Neural progenitor cell (in vitro differentiated cells): ENCODE results near the gene TBL2. TPM values are rescaled to one million over a fixed set of nuclear protein-coding genes. Genes with fewer than 3 reads are reported as not detected.
"Not testable (repeated sequence)": the region's sequence is repeated elsewhere in the genome, so short reads cannot be mapped to it uniquely, and the experiment has no call there.

Experiments
- DNase-seq: peaks from one replicate; pipeline ENCODE4 v3.0.0-alpha.2; 2016; ENCODE audit warnings: low spot score
- H2AFZ ChIP-seq: fragments of 200-600 bp; sonication (generic); replicated peaks from 2 replicates; pipeline ENCODE4 v1.6.1; 2016; ENCODE audit warnings: antibody characterized with exemption
- H3F3A ChIP-seq: fragments of 200-600 bp; sonication (generic); 2 replicates; pipeline ENCODE4 v1.6.1; 2016; ENCODE audit warnings: antibody characterized with exemption, low read depth
- H3K27ac ChIP-seq: fragments of 200-600 bp; sonication (generic); 2 replicates; pipeline ENCODE4 v1.5.1; 2016; ENCODE audit warnings: mild to moderate bottlenecking
- H3K27me3 ChIP-seq: fragments of 200-600 bp; sonication (generic); 2 replicates; pipeline ENCODE4 v1.6.1; 2016; ENCODE audit warnings: mild to moderate bottlenecking, moderate library complexity
- H3K36me3 ChIP-seq: fragments of 200-600 bp; sonication (generic); 2 replicates; pipeline ENCODE4 v1.5.1; 2016
- H3K4me1 ChIP-seq: fragments of 200-600 bp; sonication (generic); 2 replicates; pipeline ENCODE4 v1.6.1; 2016; ENCODE audit warnings: mixed run types
- H3K4me2 ChIP-seq: fragments of 200-600 bp; sonication (generic); 2 replicates; pipeline ENCODE4 v1.6.1; 2016
- H3K4me3 ChIP-seq: fragments of 200-600 bp; sonication (generic); 2 replicates; pipeline ENCODE4 v1.5.1; 2016
- H3K79me2 ChIP-seq: fragments of 200-600 bp; sonication (generic); 2 replicates; pipeline ENCODE4 v1.6.1; 2016; ENCODE audit warnings: low read depth
- H3K9ac ChIP-seq: fragments of 200-600 bp; sonication (generic); 2 replicates; pipeline ENCODE4 v1.6.1; 2016
- H3K9me3 ChIP-seq: fragments of 200-600 bp; sonication (generic); 2 replicates; pipeline ENCODE4 v1.5.1; 2016; ENCODE audit warnings: low read depth
- H4K20me1 ChIP-seq: fragments of 200-600 bp; sonication (generic); 2 replicates; pipeline ENCODE4 v1.6.1; 2016; ENCODE audit warnings: low read depth
- H3K27ac Mint-ChIP-seq: 3 replicates; pipeline ENCODE4 v1.8.0; 2021; ENCODE audit warnings: mixed read lengths
- H3K27me3 Mint-ChIP-seq: 2 replicates; pipeline ENCODE4 v1.8.0; 2022; ENCODE audit warnings: low read depth, mild to moderate bottlenecking, inconsistent platforms, moderate library complexity, mixed read lengths; ENCODE audit not compliant: insufficient read depth
- H3K36me3 Mint-ChIP-seq: 3 replicates; pipeline ENCODE4 v1.8.0; 2021; ENCODE audit warnings: mixed read lengths
- H3K4me1 Mint-ChIP-seq: 3 replicates; pipeline ENCODE4 v1.8.0; 2021; ENCODE audit warnings: mixed read lengths
- H3K4me3 Mint-ChIP-seq: 3 replicates; pipeline ENCODE4 v1.8.0; 2021; ENCODE audit warnings: mild to moderate bottlenecking, moderate library complexity, mixed read lengths
- H3K9me3 Mint-ChIP-seq: 3 replicates; pipeline ENCODE4 v1.8.0; 2020; ENCODE audit warnings: mixed read lengths
- EZH2 ChIP-seq: fragments of 200-600 bp; sonication (generic); IDR thresholded peaks from 2 replicates; pipeline ENCODE4 v1.6.1; 2017; ENCODE audit warnings: antibody characterized with exemption, mild to moderate bottlenecking, moderate library complexity
- EZH2phosphoT487 ChIP-seq: fragments of 200-600 bp; sonication (generic); IDR thresholded peaks from 2 replicates; pipeline ENCODE4 v1.6.1; 2017; ENCODE audit warnings: antibody characterized with exemption
- total RNA-seq: library from RNA; depleted of rRNA; stranded (reverse); fragments of >200 nt; gene quantifications from 2 replicates; pipeline ENCODE4 v1.2.3, GENCODE V29; 2015; ENCODE audit warnings: low replicate concordance
- TF ChIP-seq, protein P1 (sequence below): fragments of 200-600 bp; sonication (generic); IDR thresholded peaks from 2 replicates; pipeline ENCODE4 v1.5.1; 2017; ENCODE audit warnings: antibody characterized with exemption, mild to moderate bottlenecking

The TBL2 gene
- total RNA-seq, 1 donor from 2014 or later: 29.0 TPM

DNA sequence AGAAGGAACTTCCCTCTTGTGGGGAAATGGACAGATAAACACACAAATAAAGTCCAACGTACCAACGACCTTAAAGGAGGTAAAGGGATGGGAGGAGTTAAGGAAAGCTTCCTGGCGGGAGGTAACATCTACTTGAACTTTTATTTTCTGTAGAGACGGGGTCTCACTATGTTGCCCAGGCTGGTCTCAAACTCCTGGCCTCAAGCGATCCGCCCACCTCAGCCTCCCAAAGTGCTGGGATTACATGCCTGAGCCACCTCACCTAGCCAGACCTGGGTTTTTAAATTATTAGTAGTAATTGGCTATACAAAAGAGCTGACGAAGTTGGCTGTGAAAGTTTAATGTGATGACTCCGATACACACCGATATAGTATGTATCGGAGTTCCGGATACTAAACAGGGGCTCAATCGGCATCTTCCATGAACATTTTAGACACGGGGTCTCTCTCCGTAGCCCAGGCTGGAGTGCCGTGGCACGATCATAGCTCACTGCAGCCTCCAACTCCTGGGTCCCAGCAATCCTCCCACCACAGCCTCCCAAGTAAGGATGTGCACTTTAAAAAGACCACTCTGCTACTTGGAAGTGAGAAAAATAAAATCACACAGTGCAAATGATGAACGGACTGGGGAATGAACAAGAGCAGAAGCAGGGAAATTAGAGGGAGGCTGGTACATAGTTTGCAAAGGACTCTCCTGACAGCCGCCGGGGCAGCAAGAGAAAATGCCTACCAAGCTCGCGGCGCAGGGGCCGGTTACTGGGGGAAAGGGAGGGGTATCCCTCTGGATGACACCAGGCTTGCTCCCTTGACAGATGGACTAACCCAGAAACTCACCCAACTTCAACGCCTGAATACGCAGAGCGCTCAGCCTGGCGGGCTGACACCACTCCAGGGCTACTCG is 21.9 kb downstream of the TBL2 start:
- TF ChIP-seq, protein P1, sequence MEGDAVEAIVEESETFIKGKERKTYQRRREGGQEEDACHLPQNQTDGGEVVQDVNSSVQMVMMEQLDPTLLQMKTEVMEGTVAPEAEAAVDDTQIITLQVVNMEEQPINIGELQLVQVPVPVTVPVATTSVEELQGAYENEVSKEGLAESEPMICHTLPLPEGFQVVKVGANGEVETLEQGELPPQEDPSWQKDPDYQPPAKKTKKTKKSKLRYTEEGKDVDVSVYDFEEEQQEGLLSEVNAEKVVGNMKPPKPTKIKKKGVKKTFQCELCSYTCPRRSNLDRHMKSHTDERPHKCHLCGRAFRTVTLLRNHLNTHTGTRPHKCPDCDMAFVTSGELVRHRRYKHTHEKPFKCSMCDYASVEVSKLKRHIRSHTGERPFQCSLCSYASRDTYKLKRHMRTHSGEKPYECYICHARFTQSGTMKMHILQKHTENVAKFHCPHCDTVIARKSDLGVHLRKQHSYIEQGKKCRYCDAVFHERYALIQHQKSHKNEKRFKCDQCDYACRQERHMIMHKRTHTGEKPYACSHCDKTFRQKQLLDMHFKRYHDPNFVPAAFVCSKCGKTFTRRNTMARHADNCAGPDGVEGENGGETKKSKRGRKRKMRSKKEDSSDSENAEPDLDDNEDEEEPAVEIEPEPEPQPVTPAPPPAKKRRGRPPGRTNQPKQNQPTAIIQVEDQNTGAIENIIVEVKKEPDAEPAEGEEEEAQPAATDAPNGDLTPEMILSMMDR: no peak
- TF ChIP-seq EZH2: no peak
- no peak for TF ChIP-seq EZH2phosphoT487
- Histone ChIP-seq H3K4me1 (no peaks in the 10 kb centered on the region), H4K20me1 (peaks cover 16% of the 10 kb centered on the region), H3K9ac (peak overlapping the region; percentile 75), H3K9me3 (no peaks in the 10 kb centered on the region), H2AFZ (no peak overlapping the region), H3K79me2 (peaks cover 54% of the 10 kb centered on the region), H3K27ac (peak overlapping the region; percentile 78), H3K27me3 (peaks cover 25% of the 10 kb centered on the region), H3K4me2 (peak overlapping the region; percentile 89), H3F3A (peaks cover 23% of the 10 kb centered on the region), H3K4me3 (peak overlapping the region; percentile 87), H3K36me3 (peaks cover 3% of the 10 kb centered on the region)
- H3K4me1 Mint-ChIP-seq: peaks cover 20% of the 10 kb centered on the region
- peak overlapping the region; percentile 94 for H3K4me3 Mint-ChIP-seq
- peaks cover 10% of the 10 kb centered on the region for H3K27me3 Mint-ChIP-seq
- DNase-seq: no peak
- peaks cover 5% of the 10 kb centered on the region for H3K36me3 Mint-ChIP-seq
- H3K9me3 Mint-ChIP-seq: no peaks in the 10 kb centered on the region
- peak overlapping the region; percentile 90 for H3K27ac Mint-ChIP-seq

DNA sequence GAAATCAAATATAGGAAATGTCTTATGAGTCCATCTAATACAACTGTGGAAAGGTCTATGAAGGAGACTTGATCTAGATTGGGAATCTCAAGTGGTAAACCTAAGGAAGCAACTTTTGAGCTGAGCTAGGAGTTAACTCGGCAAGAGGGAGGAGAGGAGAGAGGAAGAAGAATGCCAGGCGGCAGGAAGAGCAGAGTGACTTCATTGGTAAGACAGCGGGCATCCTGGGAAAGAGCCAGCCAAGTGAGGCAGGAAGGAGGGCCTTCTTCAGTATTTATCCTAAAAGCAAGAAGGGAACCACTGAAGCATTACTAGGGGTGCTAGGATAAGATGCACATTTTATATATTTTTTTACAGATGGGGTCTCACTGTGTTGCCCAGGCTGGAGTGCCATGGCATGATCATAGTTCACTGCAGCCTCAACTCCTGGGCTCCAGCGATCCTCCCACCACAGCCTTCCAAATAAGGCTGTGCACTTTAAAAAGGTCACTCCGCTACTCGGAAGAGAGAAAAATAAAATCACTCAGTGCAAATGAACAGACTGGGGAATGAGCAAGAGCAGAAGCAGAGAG is 22.9 kb downstream of the TBL2 start:
- Mint-ChIP-seq H3K27ac (no peak overlapping the region), H3K4me1 (peaks cover 19% of the 10 kb centered on the region), H3K36me3 (peaks cover 8% of the 10 kb centered on the region), H3K4me3 (peak overlapping the region; percentile 94), H3K27me3 (peaks cover 7% of the 10 kb centered on the region), H3K9me3 (no peaks in the 10 kb centered on the region)
- Histone ChIP-seq H3F3A (peaks cover 23% of the 10 kb centered on the region), H3K4me2 (no peak overlapping the region), H3K36me3 (peaks cover 9% of the 10 kb centered on the region), H3K4me1 (no peaks in the 10 kb centered on the region), H3K9ac (no peak overlapping the region), H3K79me2 (peaks cover 60% of the 10 kb centered on the region), H3K4me3 (no peak overlapping the region), H3K27me3 (peaks cover 20% of the 10 kb centered on the region), H4K20me1 (peaks cover 16% of the 10 kb centered on the region), H3K27ac (no peak overlapping the region), H3K9me3 (no peaks in the 10 kb centered on the region), H2AFZ (no peak overlapping the region)
- no peak for DNase-seq
- TF ChIP-seq EZH2phosphoT487 (no peak), EZH2 (no peak)

DNA sequence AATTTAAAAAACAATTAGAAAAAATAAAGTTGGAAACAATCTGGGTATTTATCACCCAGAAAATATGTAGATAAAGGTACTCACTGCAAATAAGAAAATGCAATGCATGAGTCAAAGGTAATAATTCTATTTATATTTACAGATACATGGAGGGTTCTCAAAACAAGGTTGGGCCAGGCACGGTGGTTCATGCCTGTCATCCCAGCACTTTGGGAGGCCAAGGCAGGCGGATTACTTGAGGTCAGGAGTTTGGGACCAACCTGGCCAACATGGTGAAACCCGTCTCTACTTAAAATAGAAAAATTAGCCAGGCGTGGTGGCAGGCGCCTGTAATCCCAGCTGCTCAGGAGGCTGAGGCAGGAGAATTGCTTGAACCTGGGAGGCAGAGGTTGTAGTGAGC is 28.3 kb downstream of the TBL2 start:
- DNase-seq, H3F3A ChIP-seq, H3K27ac ChIP-seq, H3K4me1 Mint-ChIP-seq, H3K9me3 ChIP-seq, H4K20me1 ChIP-seq, H3K27ac Mint-ChIP-seq, H3K4me3 Mint-ChIP-seq, H3K9me3 Mint-ChIP-seq, H2AFZ ChIP-seq, H3K27me3 Mint-ChIP-seq, H3K4me2 ChIP-seq, H3K4me1 ChIP-seq, H3K9ac ChIP-seq, H3K36me3 ChIP-seq, H3K27me3 ChIP-seq, H3K4me3 ChIP-seq: not testable (repeated sequence)
- H3K79me2 ChIP-seq: peaks cover 84% of the 10 kb centered on the region
- peaks cover 19% of the 10 kb centered on the region for H3K36me3 Mint-ChIP-seq

DNA sequence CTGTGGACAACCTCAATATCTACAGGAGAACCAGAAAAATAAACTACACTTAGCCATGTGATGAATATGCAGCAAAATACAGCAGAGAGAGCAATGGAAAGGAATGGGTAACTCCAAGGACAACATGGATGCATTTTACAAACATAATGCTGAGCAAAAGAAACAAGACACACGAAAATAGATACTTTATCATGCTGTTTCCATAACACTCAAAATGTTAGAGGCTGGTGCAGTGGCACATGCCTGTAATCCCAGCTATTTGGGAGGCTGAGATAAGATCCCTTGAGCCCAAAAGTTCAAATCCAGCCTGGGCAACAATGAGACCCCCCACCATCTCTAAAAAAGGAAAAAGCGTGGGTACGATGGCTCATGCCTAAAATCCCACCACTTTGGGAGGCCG is 29.2 kb downstream of the TBL2 start:
- H3K36me3 ChIP-seq: peaks cover 9% of the 10 kb centered on the region
- H3K4me3 ChIP-seq: no peak overlapping the region
- peaks cover 2% of the 10 kb centered on the region for H3K27me3 Mint-ChIP-seq
- H3K4me2 ChIP-seq: no peak overlapping the region
- no peak overlapping the region for H2AFZ ChIP-seq
- DNase-seq: no peak
- peaks cover 5% of the 10 kb centered on the region for H3F3A ChIP-seq
- peaks cover 84% of the 10 kb centered on the region for H3K79me2 ChIP-seq
- peaks cover 2% of the 10 kb centered on the region for H3K4me1 Mint-ChIP-seq
- TF ChIP-seq EZH2 (no peak), EZH2phosphoT487 (no peak)
- TF ChIP-seq, protein P1: no peak
- no peaks in the 10 kb centered on the region for H3K9me3 Mint-ChIP-seq
- H3K9ac ChIP-seq: no peak overlapping the region
- no peaks in the 10 kb centered on the region for H4K20me1 ChIP-seq
- H3K27me3 ChIP-seq: no peaks in the 10 kb centered on the region
- H3K9me3 ChIP-seq: no peaks in the 10 kb centered on the region
- no peak overlapping the region for H3K27ac ChIP-seq
- H3K4me3 Mint-ChIP-seq: no peak overlapping the region
- peaks cover 5% of the 10 kb centered on the region for H3K4me1 ChIP-seq
- peaks cover 19% of the 10 kb centered on the region for H3K36me3 Mint-ChIP-seq
- no peak overlapping the region for H3K27ac Mint-ChIP-seq
